22Rv1 (cell line): ENCODE measurements around the gene VANGL1.

Experiments
- ZFX ChIP-seq: fragments of 450-650 bp; IDR thresholded peaks from 2 replicates; pipeline ENCODE4 v1.6.1; 2017; ENCODE audit warnings: antibody characterized with exemption, borderline replicate concordance
- TF ChIP-seq, protein P1 (sequence below): fragments of 450-650 bp; IDR thresholded peaks from 2 replicates; pipeline ENCODE4 v1.5.1; 2017; ENCODE audit warnings: mild to moderate bottlenecking

DNA sequence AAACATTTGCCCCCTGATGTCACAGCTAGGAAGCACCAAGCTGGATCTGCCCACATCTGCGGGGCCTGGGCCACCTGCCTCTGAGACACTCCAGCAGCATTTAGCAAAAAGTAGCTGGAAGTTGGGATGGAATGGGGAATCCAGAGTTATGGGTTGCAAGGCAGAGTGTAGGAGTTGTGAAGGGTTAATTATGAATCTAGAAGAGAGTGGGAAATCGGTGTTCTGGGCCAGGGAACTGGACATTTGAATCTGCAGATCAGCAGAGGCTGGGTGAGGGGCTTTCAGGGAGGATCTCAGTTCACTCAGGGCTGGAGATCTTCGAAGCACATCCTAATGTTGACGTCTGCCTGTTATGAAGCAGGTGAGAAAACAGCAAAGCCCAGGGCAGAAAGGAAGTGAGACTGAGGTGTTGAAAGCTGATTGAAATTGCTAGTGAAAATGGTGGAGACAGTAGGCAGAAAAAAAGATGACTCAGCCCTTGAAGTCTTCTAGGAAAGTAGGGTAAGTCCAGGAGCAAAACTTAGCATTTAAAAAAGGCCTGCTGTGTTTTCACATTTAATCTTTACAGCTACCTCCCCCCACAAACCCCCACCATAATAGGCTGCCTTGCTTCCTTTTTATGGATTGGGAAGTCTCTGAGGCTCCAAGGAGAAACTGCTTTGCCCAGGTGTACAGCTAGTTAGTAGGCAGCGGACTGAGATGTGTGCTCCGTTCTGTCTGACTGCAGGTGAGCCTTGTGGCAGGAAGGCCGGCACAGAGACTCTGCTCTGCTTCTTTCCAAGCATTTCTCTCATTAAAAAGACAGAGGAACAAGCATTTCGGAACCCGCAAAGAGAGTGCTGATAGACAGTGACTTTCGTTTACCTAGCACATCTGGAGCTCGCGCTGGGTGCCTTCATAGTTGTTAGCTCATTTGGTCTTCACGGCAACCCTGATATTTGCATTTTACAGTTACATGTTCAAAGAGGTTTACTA is 7.2 kb downstream of the VANGL1 start:
- TF ChIP-seq, protein P1, sequence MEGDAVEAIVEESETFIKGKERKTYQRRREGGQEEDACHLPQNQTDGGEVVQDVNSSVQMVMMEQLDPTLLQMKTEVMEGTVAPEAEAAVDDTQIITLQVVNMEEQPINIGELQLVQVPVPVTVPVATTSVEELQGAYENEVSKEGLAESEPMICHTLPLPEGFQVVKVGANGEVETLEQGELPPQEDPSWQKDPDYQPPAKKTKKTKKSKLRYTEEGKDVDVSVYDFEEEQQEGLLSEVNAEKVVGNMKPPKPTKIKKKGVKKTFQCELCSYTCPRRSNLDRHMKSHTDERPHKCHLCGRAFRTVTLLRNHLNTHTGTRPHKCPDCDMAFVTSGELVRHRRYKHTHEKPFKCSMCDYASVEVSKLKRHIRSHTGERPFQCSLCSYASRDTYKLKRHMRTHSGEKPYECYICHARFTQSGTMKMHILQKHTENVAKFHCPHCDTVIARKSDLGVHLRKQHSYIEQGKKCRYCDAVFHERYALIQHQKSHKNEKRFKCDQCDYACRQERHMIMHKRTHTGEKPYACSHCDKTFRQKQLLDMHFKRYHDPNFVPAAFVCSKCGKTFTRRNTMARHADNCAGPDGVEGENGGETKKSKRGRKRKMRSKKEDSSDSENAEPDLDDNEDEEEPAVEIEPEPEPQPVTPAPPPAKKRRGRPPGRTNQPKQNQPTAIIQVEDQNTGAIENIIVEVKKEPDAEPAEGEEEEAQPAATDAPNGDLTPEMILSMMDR = no peak
- no peak for TF ChIP-seq ZFX
